Activated naive CD4-positive, alpha-beta T cell treated with anti-CD3 and anti-CD28 coated beads, Interleukin-2, amount 50 U/mL, for 72 hours (primary cell): Measurements from ENCODE around the gene RASSF8. TPM values are rescaled to one million over a fixed set of nuclear protein-coding genes. Genes with fewer than 3 reads are reported as not detected.
"Not testable (repeated sequence)": the region's sequence is repeated elsewhere in the genome, so short reads cannot be mapped to it uniquely, and the experiment has no call there.

ENCODE experiments used
- ATAC-seq, 2 donors: fragments of 150-1000 bp; cut with Tn5 transposase; 2 replicates each; pipeline ENCODE4 v1.10.0; 2021; ENCODE audit warnings: mild to moderate bottlenecking in 2 of 2, moderate library complexity in 2 of 2
- DNase-seq, 2 donors: peaks; one replicate each; pipeline ENCODE4 v3.0.0; 2021 to 2022; ENCODE audit warnings: low spot score in 2 of 2
- H3K27ac Mint-ChIP-seq, 2 donors: one replicate each; pipeline ENCODE4 v1.8.0; 2022; ENCODE audit warnings: mild to moderate bottlenecking in 2 of 2, mixed read lengths in 2 of 2
- H3K36me3 Mint-ChIP-seq, 2 donors: one replicate each; pipeline ENCODE4 v1.8.0; 2022; ENCODE audit warnings: mixed read lengths in 2 of 2
- H3K9me3 Mint-ChIP-seq, 2 donors: one replicate each; pipeline ENCODE4 v1.8.0; 2022; ENCODE audit warnings: mixed read lengths in 2 of 2
- total RNA-seq, 2 donors: library from RNA; stranded (reverse); gene quantifications; one replicate each; pipeline ENCODE4 v1.2.3, GENCODE V29; 2022

RASSF8 gene
- total RNA-seq, 2 donors from 2014 or later: 0.46 to 0.56 TPM

GRCh38 chr12:26057271-26057670 lies 98.8 kb downstream of the RASSF8 start:
- H3K9me3 Mint-ChIP-seq, H3K27ac Mint-ChIP-seq, DNase-seq, H3K36me3 Mint-ChIP-seq, ATAC-seq: not testable (repeated sequence)

GRCh38 chr12:26058308-26058707 lies 99.8 kb downstream of the RASSF8 start:
- no peaks in the 10 kb centered on the region for H3K36me3 Mint-ChIP-seq
- ATAC-seq (no peak), DNase-seq (no peak)
- H3K27ac Mint-ChIP-seq: no peak overlapping the region
- H3K9me3 Mint-ChIP-seq: no peaks in the 10 kb centered on the region

GRCh38 chr12:26058818-26059217 lies 100.3 kb downstream of the RASSF8 start:
- H3K9me3 Mint-ChIP-seq: no peaks in the 10 kb centered on the region
- ATAC-seq (no peak), DNase-seq (no peak)
- H3K27ac Mint-ChIP-seq: no peak overlapping the region
- H3K36me3 Mint-ChIP-seq: no peaks in the 10 kb centered on the region

- H3K36me3 Mint-ChIP-seq: no peaks in the 10 kb centered on the region
- no peaks in the 10 kb centered on the region for H3K9me3 Mint-ChIP-seq
- DNase-seq (no peak), ATAC-seq (no peak)
- H3K27ac Mint-ChIP-seq: no peak overlapping the region
Observed at GRCh38 chr12:26062006-26062405, 103.5 kb downstream of the RASSF8 start.

- no peak overlapping the region for H3K27ac Mint-ChIP-seq
Observed at GRCh38 chr12:26062566-26062965, 104.1 kb downstream of the RASSF8 start.

GRCh38 chr12:26065451-26065850 lies 107.0 kb downstream of the RASSF8 start:
- no peak for ATAC-seq
- no peak for DNase-seq
- Mint-ChIP-seq H3K9me3 (no peaks in the 10 kb centered on the region), H3K36me3 (no peaks in the 10 kb centered on the region), H3K27ac (no peak overlapping the region)

More at GRCh38 chr12:26062566-26062965, 104.1 kb downstream of the RASSF8 start:
- ATAC-seq: no peak
- Mint-ChIP-seq H3K9me3 (no peaks in the 10 kb centered on the region), H3K36me3 (no peaks in the 10 kb centered on the region)
- DNase-seq: no peak

GRCh38 chr12:26068503-26068902 lies 110.0 kb downstream of the RASSF8 start:
- no peak for ATAC-seq
- no peaks in the 10 kb centered on the region for H3K9me3 Mint-ChIP-seq
- no peak for DNase-seq
- no peaks in the 10 kb centered on the region for H3K36me3 Mint-ChIP-seq
- no peak overlapping the region for H3K27ac Mint-ChIP-seq

- no peaks in the 10 kb centered on the region for H3K36me3 Mint-ChIP-seq
- no peak for ATAC-seq
- no peak for DNase-seq
- H3K9me3 Mint-ChIP-seq: no peaks in the 10 kb centered on the region
- H3K27ac Mint-ChIP-seq: no peak overlapping the region
Observed at GRCh38 chr12:26069796-26070195, 111.3 kb downstream of the RASSF8 start.

- DNase-seq (no peak), ATAC-seq (no peak)
- Mint-ChIP-seq H3K9me3 (no peaks in the 10 kb centered on the region), H3K36me3 (no peaks in the 10 kb centered on the region), H3K27ac (no peak overlapping the region)
Observed at GRCh38 chr12:26077915-26078702, 119.6 kb downstream of the RASSF8 start.

GRCh38 chr12:26080911-26081310 lies 122.4 kb downstream of the RASSF8 start:
- H3K9me3 Mint-ChIP-seq: no peaks in the 10 kb centered on the region
- H3K36me3 Mint-ChIP-seq: no peaks in the 10 kb centered on the region
- DNase-seq (no peak), ATAC-seq (no peak)
- no peak overlapping the region for H3K27ac Mint-ChIP-seq

GRCh38 chr12:26086936-26087335 lies 128.5 kb downstream of the RASSF8 start:
- DNase-seq (no peak), ATAC-seq (no peak)
- Mint-ChIP-seq H3K9me3 (no peaks in the 10 kb centered on the region), H3K27ac (no peak overlapping the region), H3K36me3 (no peaks in the 10 kb centered on the region)

GRCh38 chr12:26088998-26089397 lies 130.5 kb downstream of the RASSF8 start:
- no peaks in the 10 kb centered on the region for H3K36me3 Mint-ChIP-seq
- H3K27ac Mint-ChIP-seq: no peak overlapping the region
- ATAC-seq (peak in 1 of 2 donors; percentile 32), DNase-seq (no peak)
- no peaks in the 10 kb centered on the region for H3K9me3 Mint-ChIP-seq

GRCh38 chr12:26090836-26091510 lies 132.5 kb downstream of the RASSF8 start:
- no peak for ATAC-seq
- Mint-ChIP-seq H3K9me3 (no peaks in the 10 kb centered on the region), H3K36me3 (no peaks in the 10 kb centered on the region), H3K27ac (no peak overlapping the region)
- DNase-seq: no peak

GRCh38 chr12:26091822-26092221 lies 133.3 kb downstream of the RASSF8 start:
- no peaks in the 10 kb centered on the region for H3K36me3 Mint-ChIP-seq
- DNase-seq: no peak
- H3K9me3 Mint-ChIP-seq: no peaks in the 10 kb centered on the region
- no peak overlapping the region for H3K27ac Mint-ChIP-seq
- ATAC-seq: no peak

GRCh38 chr12:26092346-26093105 lies 134.0 kb downstream of the RASSF8 start:
- no peaks in the 10 kb centered on the region for H3K9me3 Mint-ChIP-seq
- H3K27ac Mint-ChIP-seq: no peak overlapping the region
- no peaks in the 10 kb centered on the region for H3K36me3 Mint-ChIP-seq

GRCh38 chr12:26095186-26095585 lies 136.7 kb downstream of the RASSF8 start:
- DNase-seq: no peak
- no peak for ATAC-seq
- H3K36me3 Mint-ChIP-seq: no peaks in the 10 kb centered on the region
- H3K9me3 Mint-ChIP-seq: no peaks in the 10 kb centered on the region
- no peak overlapping the region for H3K27ac Mint-ChIP-seq

More at GRCh38 chr12:26092346-26093105, 134.0 kb downstream of the RASSF8 start:
- ATAC-seq: no peak
- no peak for DNase-seq

- no peak for DNase-seq
- ATAC-seq: no peak
- Mint-ChIP-seq H3K27ac (no peak overlapping the region), H3K9me3 (no peaks in the 10 kb centered on the region), H3K36me3 (no peaks in the 10 kb centered on the region)
Observed at GRCh38 chr12:26096036-26096435, 137.6 kb downstream of the RASSF8 start.
